Eye (tissue), 1 donor: ENCODE results near the gene PHTF1.
"Not testable (repeated sequence)": the region's sequence is repeated elsewhere in the genome, so short reads cannot be mapped to it uniquely, and the experiment has no call there.

Experiments used
- DNase-seq: peaks from one replicate; pipeline ENCODE4 v3.0.0-alpha.2; 2015

The PHTF1 gene

GRCh38 chr1:113770031-113770430, 10.7 kb upstream of the PHTF1 start:
- DNase-seq: no peak

GRCh38 chr1:113769601-113769970, 10.3 kb upstream of the PHTF1 start:
- DNase-seq: no peak

GRCh38 chr1:113768916-113769600, 9.8 kb upstream of the PHTF1 start:
- no peak for DNase-seq

GRCh38 chr1:113765306-113766230, 6.3 kb upstream of the PHTF1 start:
- no peak for DNase-seq

GRCh38 chr1:113763661-113764060, 4.4 kb upstream of the PHTF1 start:
- DNase-seq: peak; percentile 44

- no peak for DNase-seq
These were observed 2.7 kb upstream of the PHTF1 start for GRCh38 chr1:113761937-113762336.

- DNase-seq: peak; percentile 62
These were observed 1.1 kb upstream of the PHTF1 start for GRCh38 chr1:113760102-113761080.

- peak; percentile 92 for DNase-seq
These were observed 504 bp downstream of the PHTF1 start for GRCh38 chr1:113758631-113759332.

- no peak for DNase-seq
These were observed 2.8 kb downstream of the PHTF1 start for GRCh38 chr1:113756461-113756860.

- not testable (repeated sequence) for DNase-seq
These were observed 6.0 kb downstream of the PHTF1 start for GRCh38 chr1:113753333-113753732.

GRCh38 chr1:113751516-113751915, 7.8 kb downstream of the PHTF1 start:
- DNase-seq: no peak

GRCh38 chr1:113751114-113751513, 8.2 kb downstream of the PHTF1 start:
- DNase-seq: no peak

GRCh38 chr1:113749402-113749801, 9.9 kb downstream of the PHTF1 start:
- DNase-seq: no peak

GRCh38 chr1:113747376-113747775, 11.9 kb downstream of the PHTF1 start:
- DNase-seq: no peak

GRCh38 chr1:113745425-113745824, 13.9 kb downstream of the PHTF1 start:
- DNase-seq: no peak

- no peak for DNase-seq
These were observed 15.2 kb downstream of the PHTF1 start for GRCh38 chr1:113744114-113744513.

- no peak for DNase-seq
These were observed 16.8 kb downstream of the PHTF1 start for GRCh38 chr1:113742515-113742914.

GRCh38 chr1:113734357-113735055, 24.8 kb downstream of the PHTF1 start:
- DNase-seq: no peak

- no peak for DNase-seq
These were observed 26.5 kb downstream of the PHTF1 start for GRCh38 chr1:113732802-113733201.

- no peak for DNase-seq
These were observed 38.3 kb downstream of the PHTF1 start for GRCh38 chr1:113721010-113721409.

GRCh38 chr1:113718621-113719020, 40.7 kb downstream of the PHTF1 start:
- not testable (repeated sequence) for DNase-seq

GRCh38 chr1:113717506-113717905, 41.8 kb downstream of the PHTF1 start:
- DNase-seq: not testable (repeated sequence)
